Tibial nerve (tissue), 3 donors: ENCODE data around the gene SHANK3.

Source experiments
- CTCF ChIP-seq, 5 experiments: fragments of 200-600 bp in 3 of 5; fragments of 450-650 bp in 2 of 5; sonication (generic) in 3 of 5; IDR thresholded peaks; one replicate each; pipeline ENCODE4 v1.5.1; 2016 to 2019; ENCODE audit warnings: antibody characterized with exemption in 5 of 5, mild to moderate bottlenecking in 3 of 5, moderate library complexity in 2 of 5
- POLR2A ChIP-seq, 2 donors: fragments of 450-650 bp; IDR thresholded peaks; one replicate each; pipeline ENCODE4 v1.6.1; 2017; ENCODE audit warnings: antibody characterized with exemption in 2 of 2, mild to moderate bottlenecking in 2 of 2, moderate library complexity in 2 of 2

GRCh38 chr22:50633086-50633485, 39.5 kb upstream of the SHANK3 start:
- no peak for TF ChIP-seq POLR2A (IDR thresholded peaks at IDR 0.05)
- no peak for TF ChIP-seq CTCF (IDR thresholded peaks at IDR 0.05)
